Stimulated activated CD8-positive, alpha-beta memory T cell treated with anti-CD3 and anti-CD28 coated beads, Interleukin-7, amount 100 ng/mL, for 48 hours (primary cell): ENCODE results near the gene SRRM2.

Experiments
- DNase-seq, 2 donors: peaks; one replicate each; pipeline ENCODE4 v3.0.0-alpha.2; 2020; ENCODE audit warnings: low read depth in 1 of 2; ENCODE audit errors: extremely low read depth in 1 of 2

The SRRM2 gene

DNA sequence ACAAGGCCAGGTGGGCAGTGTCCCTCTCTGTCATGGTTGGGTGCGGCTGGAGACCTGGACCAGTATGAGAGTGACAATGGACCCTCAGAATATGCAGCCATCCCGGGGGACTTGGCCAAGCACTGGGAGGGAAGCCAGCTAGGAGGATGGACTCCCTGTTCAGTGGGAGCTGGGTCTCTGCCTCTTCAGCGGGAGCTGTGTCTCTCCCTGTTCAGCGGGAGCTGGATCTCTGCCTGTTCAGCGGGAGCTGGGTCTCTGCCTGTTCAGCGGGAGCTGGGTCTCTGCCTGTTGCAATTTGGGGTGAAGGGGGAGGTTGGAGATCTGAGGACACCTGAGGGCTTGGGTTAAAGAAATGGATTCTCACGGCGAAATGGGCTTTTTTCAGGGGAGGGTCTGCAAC lies 38.7 kb downstream of the SRRM2 start:
- no peak for DNase-seq

DNA sequence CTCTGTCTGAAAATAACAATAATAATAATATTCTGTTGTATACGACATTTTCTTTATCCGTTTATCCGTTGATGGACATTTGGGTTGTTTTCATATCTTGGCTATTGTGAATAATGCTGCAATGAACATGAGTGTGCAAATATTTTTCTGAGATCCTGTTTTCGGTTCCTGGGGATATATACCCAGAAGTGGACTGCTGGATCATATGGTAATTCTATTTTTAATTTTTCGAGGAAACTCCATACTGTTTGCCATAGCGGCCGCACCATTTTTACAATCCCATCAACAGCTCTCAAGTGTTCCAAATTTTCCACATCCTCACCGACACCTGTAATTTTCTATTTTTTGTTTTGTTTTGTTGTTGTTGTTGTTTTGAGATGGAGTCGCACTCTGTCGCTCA lies 40.5 kb downstream of the SRRM2 start:
- DNase-seq, result no peak

DNA sequence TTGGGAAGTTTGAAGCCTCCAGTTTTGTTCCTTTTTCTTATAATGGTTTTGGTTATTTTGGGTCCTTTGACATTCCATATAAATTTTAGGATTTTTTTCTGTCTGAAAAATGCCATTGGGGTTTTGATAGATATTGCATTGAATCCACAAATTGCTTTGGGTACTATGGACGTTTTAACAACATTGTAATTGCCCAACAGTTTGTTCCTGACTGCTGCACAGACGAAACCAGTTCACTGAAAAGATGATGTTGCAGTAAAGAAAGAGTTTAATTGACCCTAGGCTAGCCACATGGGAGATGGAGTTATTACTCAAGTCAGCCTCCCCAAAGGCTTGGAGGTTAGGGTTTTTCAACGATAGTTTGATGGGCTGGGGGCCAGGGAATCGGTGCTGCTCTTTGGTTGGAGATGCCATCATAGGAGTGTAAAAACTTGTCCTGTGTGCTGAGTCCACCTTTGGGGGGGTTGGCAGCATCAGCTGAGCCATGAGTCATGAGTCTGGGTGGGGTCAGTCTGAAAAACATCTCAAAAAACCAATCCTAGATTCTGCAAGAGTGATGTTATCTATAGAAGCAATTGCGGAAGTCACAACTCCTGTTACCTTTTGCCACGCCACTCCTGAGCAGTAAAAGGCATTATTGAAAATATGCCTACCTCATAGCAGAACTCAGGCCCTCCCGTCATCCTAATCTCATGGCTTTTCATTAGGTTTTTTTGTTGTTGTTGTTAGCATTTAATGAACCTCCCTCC lies 43.1 kb downstream of the SRRM2 start:
- no peak for DNase-seq

DNA sequence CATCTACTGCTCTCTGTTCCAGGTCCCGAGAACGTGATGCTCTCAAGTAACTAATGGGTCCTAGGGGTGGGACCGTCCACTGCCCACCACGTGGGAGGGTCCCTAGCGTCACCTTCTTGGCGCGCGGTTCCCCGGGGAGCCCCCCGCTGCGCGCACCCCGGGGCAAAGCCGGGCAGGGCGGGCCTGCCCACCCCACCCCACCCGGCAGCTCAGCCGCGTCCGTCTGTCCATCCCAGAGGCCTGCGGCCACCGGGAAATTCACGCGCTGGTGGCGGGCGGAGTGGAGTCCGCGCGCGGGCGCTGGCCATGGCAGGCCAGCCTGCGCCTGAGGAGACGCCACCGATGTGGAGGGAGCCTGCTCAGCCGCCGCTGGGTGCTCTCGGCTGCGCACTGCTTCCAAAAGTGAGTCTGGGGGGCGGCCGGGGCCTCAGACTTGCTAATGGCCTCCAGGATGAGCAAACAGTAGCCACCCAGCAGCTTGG lies 46.3 kb downstream of the SRRM2 start:
- DNase-seq, result no peak

DNA sequence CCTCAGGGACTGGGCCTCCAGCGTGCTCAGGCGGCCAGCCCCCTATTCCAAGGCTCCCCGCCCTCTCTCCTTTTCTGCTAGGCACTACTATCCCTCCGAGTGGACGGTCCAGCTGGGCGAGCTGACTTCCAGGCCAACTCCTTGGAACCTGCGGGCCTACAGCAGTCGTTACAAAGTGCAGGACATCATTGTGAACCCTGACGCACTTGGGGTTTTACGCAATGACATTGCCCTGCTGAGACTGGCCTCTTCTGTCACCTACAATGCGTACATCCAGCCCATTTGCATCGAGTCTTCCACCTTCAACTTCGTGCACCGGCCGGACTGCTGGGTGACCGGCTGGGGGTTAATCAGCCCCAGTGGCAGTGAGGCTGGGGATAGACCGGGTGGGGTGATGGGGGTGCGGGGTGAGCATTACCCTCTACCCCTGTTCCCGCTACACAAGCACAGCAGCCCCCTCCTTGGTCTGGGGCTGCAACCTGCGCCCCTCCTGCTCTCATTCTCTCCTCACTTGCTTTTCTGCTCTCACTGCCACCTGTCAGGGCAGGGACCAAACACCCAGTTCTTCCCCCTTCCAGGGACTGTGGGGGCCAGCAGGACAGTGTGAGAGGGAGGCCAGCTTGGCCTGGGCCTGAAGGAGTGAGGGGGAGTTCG lies 46.9 kb downstream of the SRRM2 start:
- no peak for DNase-seq

DNA sequence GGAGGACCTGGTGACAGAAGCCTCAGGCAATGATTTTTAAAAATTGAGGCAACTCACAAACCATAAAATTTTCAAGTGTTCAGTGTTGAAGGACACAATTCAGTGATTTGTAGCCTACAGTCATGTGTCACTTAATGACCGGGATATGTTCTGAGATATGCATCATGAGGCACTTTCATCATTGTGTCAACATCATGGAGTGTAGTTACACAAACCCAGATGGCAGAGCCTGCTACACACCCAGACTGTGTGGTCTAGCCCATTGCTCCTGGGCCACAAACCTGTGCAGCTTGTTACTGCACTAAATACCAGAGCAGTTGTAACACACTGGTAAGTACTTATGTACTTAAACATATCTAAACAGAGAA lies 47.4 kb downstream of the SRRM2 start:
- DNase-seq, result no peak

DNA sequence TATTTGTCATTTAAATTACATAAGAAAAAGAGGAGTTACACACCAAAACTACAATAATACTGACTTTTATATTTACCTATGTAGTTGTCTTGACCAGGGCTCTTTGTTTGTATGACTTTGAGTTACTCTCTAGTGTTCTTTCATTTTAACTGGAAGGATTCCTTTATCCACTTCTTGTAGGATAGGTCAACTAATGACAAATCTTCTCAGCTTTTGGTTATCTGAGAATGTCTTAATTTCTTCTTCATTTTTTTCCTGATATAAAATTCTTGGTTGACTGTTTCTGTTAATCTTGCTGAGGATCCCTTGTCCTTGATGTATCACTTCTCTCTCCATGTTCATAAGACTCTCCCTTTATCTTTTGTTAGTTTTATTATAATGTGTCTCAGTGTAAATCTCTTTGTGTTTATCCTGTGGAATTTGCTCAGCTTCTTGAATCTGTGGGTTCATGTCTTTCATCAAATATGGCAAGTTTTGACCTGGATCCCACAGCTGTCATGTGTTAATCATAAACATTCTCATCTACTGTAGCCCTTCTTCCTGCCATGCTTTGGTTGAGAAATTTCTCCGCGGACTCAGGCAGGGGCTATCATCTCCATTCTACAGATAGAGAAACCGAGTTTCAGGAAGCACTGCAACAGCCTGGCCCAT lies 51.2 kb downstream of the SRRM2 start:
- DNase-seq, result no peak

DNA sequence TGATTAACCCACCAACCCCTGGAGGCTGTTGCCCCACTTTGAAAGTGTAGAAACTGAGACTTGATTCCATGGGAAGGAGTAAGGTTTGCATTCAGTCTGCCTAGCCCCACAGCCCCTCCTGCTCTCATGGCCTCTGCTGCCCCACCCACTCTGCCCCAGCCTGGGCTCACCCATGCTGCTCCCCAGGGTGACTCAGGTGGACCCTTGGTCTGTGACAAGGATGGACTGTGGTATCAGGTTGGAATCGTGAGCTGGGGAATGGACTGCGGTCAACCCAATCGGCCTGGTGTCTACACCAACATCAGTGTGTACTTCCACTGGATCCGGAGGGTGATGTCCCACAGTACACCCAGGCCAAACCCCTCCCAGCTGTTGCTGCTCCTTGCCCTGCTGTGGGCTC lies 52.3 kb downstream of the SRRM2 start:
- DNase-seq, result no peak

DNA sequence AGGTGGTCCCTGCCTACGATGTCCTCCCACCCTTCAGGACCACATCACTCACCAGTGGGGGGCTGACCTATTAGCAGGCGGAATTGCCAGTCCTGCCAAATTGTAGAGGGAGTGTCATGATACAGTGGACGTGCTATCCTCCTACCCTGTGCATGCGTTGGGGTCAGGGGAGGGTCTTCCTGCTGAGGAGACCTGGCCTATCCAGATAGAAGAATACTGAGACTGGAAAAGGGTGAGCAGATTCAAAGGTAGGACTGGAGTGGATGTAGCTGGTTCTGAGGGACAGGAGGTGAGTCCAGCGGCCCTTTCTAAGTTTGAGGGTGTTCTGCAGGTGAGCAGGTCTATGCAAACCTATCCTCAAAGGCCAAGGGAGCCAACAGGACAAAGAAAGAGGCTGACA lies 53.8 kb downstream of the SRRM2 start:
- no peak for DNase-seq

DNA sequence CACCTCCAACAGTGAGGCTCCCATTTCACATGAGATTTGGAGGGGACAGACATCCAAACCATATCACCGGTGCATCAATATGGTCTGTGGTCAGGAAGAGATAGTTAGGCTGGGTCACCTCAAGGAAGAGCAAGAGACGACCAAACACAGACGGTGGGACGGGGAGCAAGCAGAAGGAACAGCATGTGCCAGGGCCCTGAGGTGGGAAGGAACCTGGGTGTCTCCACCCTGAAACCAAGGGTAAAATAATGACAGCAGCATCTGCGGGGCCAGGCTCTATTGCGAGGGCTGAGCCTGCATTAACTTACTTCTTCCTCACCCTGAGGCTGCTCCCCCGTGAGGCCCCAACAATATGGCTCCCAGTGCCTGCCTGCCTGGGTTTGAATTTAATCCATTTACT lies 55.7 kb downstream of the SRRM2 start:
- DNase-seq, result no peak

DNA sequence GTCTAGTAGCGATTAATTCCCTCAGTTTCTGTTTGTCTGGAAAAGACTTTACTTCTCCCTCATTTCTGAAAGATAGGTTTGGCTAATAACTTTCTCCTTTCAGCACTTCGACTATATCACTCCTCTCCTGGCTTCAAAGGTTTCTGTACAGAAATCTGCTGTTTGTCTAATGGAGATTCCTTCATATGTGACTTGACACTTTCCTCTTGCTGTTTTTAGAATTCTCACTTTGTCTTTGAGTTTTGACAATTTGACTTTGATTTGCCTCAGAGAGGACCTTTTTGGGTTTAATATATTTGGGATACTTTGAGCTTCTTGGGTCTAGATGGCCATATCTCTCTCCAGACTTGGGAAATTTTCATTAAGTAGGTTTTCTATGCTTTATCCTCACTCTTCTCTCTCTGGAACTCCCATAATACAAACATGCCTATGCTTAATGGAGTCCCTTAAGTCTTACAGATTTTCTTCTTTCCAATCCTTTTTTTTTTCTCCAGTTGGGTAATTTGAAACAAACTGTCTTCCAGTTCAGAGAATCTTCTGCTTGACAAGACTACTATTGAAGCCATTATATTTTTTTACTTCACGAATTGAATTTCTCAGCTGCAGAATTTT lies 56.8 kb downstream of the SRRM2 start:
- DNase-seq, result no peak

DNA sequence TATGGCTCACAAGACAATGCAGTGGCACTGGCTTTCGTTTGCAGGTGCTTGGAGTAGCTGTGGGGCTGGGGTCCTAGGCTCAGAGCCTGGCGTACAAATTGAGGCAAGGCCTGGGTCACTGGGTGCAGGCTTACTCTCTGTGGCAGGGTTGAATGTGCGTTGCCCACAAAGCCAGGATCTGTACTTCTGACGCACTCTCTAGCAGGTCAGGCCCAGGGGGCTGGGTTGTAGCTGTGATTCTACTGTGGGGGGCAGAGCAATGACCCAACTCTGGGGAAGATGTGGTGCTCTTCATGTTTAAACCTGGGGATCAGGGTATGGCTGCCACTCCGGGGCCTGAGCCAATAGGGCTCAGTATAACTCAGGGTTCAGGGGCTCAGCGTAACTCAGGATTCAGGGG lies 58.2 kb downstream of the SRRM2 start:
- no peak for DNase-seq

DNA sequence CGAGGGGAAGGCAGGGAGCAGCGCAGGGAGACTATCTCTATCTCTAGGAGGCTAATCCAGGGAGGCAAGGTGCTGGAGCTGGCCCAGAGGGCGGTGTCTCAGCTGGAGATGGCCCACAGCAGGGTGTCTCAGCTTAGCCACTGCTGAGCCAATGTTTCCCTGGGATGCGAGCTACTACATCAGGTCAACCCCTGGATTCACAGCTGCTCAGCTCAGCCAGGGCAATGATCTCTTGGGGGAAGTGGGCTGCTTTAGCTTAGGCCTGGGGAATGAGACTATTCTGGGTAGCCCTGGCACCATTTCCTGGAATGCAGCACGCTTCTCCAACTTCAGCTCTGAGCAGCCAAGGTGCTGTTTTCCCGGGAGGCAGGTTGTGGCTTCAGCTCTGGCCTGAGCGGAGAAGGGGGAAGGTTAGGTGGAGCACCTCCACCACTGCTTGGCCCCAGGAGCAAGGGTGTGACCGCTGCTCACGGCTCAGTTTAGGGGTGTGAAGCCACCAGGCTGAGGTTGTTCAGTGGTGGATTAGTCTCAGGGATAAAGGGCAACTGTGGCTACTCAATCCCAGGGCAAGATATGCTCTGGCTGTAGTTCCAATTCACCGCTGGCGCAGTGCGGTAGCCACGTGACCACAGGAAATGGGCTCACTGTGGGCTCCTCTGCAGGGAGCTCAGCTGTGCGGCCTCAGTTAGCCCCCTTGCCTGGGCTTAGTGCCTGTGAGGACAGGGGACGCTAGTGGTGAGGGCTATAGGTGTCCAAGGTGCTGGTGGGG lies 59.4 kb downstream of the SRRM2 start:
- no peak for DNase-seq

DNA sequence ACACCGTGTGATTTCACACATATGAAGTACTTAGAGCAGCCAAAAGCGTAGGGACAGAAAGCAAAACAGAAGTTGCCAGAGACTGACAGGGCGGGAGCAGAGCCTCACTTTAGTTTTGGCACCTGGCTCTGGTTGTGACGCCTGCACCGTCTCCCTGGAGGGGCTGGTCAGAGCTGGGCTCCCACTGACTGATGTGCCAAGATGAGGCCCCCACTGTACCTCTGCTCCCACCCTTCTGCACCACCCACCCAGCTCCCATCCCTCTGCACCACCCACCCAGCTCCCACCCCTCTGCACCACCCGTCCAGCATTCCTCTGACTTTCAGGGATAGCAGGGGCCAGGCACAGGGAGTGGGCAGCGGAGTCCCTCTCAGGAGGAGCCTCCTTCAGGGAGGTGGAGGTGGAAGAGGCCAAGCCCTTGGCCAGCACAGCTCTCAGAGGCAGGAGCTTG lies 61.4 kb downstream of the SRRM2 start:
- DNase-seq, result no peak

DNA sequence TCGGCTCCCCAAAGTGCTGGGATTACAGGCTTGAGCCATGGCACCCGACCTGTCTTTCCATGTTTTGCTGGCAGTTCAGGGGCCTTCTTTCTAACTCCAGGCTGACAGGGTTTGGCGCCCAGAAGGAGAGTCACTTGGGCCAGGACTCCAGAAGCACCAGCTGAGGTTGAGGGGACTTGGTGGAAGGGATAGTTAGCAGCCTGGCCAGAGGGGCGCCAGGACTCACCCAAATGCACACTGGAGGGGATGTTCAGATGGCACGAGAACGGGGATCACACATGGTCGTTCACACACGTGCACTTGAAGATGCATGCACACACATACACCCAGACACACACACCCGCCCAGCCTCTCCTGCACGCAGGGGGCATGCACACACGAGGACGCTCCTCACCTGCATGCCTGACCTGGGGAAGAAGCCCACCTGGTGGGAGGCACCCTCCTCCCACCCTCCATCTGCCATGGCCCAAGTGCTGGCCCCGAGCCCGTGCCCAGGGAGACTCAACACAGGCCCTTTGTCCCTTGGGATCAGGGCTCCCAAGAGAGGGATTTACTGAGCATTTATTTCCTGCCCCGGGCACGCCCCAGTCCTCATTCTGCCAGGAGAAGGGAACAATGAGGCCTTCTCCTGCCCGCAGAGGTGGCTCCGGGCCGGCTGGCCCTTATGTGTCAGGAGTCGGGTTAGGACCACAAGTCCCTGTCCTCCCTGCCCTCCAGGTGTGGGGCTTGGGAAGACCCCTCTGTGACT lies 62.3 kb downstream of the SRRM2 start:
- no peak for DNase-seq

DNA sequence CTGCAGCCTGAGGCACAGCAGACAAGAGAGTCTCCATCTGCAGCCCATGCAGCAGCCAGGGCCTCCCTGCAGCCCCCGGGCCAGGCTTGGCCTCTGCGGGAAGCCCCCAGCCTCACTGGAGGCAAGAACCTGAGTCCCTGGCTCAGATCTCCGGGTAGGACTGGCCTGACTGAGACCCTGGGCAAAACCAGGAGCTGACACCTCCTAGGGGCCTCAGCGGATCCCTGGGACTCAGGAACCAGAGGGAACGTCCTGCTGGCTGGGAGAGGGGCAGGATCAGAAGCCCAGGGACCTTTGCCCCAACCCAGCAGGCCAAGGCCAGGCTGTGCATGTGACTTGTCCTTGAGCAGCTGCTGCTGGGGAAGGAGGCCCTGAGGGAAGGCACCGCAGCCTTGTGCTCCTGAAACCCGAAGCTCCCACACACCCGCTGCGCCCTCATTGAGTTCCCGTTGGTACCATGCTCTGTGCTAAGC lies 62.9 kb downstream of the SRRM2 start:
- DNase-seq, result no peak

DNA sequence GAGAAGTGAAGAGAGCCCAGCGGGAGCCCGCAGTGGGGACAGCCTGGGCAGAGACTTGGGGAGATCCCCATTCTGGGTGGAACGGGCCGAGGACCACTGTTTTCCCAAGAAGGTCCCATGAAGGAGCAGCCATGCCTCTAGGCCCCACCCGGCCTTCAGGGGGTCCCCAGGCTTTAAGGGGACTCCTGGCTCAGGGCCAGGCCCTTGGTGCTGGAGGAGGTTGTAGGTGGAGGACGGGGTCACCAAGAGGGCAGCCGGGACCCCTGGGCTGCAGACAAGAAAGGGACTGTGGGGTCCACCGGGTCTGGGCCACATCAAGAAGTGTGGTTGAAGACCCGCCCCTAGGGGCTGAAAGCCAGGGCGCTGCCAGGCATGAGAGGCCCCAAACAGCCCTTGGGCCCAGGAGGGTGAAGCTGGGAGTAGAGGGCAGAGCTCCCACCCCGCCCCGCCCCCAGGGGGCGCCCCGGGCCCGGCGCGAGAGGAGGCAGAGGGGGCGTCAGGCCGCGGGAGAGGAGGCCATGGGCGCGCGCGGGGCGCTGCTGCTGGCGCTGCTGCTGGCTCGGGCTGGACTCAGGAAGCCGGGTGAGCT lies 64.4 kb downstream of the SRRM2 start, which contains the start of gene PRSS21:
PRSS21 (plus strand) TSS at position 487 of the 589 bp plus-strand sequence; CDS start at position 519, 32 bp downstream.
- DNase-seq, result peak in 1 of 2 donors; percentile 20

DNA sequence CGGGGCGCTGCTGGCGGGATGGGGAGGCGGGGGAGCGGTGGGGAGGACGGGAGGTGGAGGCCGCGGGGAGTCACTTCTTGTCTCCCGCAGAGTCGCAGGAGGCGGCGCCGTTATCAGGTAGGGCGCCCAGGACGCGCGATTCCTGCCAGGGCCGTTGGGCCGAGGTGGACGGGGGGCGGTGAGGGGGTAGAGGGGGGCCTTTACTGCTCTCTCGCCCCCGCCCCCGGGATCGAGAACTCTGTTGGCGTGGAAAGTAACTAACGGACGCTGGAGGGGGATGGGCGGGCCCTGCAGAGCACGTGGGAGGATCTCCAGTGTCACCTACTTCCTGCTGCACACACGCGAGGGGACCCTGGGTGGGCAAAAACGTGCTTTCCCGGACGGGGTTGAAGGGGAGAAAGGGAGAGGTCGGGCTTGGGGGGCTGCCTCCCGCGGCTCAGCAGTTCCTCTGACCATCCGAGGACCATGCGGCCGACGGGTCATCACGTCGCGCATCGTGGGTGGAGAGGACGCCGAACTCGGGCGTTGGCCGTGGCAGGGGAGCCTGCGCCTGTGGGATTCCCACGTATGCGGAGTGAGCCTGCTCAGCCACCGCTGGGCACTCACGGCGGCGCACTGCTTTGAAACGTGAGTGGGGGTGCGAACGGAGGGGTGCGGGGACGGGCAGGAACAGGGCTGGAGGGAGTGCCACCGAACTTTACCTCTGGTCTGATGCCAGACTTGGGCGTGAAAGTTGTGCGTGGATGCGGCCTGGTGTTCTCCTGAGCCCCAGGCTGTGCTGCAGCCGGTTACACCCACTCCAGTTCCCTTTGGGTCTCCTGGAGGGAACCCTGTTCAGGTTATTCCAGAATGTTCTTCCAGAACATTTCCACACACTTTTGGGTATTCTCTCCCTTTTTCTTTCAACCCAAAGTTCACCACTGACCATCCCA lies 65.2 kb downstream of the SRRM2 start:
- DNase-seq, result no peak
